Measurements from ENCODE around the gene FBLN2. TPM values are rescaled to one million over a fixed set of nuclear protein-coding genes. Genes with fewer than 3 reads are reported as not detected.
"Not testable (repeated sequence)": the region's sequence is repeated elsewhere in the genome, so short reads cannot be mapped to it uniquely, and the experiment has no call there.

The FBLN2 gene
- total RNA-seq (1 to 10 TPM in 1 of 5 experiments, under 1 TPM in 1, not detected in 3; 0.11 to 1.5 TPM), polyA plus RNA-seq (not detected), total RNA-seq (not detected)

GRCh38 chr3:13548696-13549622 lies at the start of gene FBLN2:
Gene FBLN2, plus strand, starts transcription at chr3:13549125. Its CDS starts 21,231 bp downstream, at chr3:13570356.
- intact Hi-C loops (cut with micrococcal nuclease): no loop called here
- Histone ChIP-seq H3K4me1 (ENCODE audit: control insufficient read depth in 2 of 2, insufficient read depth in 2 of 2, low read length in 2 of 2) (peaks cover 0 to 12% of the 10 kb centered on the region in 2 donors), H3K27me3 (ENCODE audit: control insufficient read depth in 2 of 2, insufficient read depth in 2 of 2, low read length in 2 of 2) (peaks cover 0 to 7% of the 10 kb centered on the region in 2 donors), H3K27ac (ENCODE audit: low read depth, low read length) (no peak within 1 kb of the TSS), H3K4me3 (ENCODE audit: low read length) (no peak within 1 kb of the TSS), H3K9me3 (ENCODE audit: control insufficient read depth in 2 of 3, low read length in 3 of 3) (no peaks in the 10 kb centered on the region), H3K36me3 (ENCODE audit: control insufficient read depth in 2 of 3, insufficient read depth in 3 of 3, low read length in 3 of 3) (no peaks in the 10 kb centered on the region)
- Mint-ChIP-seq H3K27me3 (peaks cover 35 to 59% (median 52%) of the 10 kb centered on the region in 5 donors), H3K4me3 (peak within 1 kb of the TSS; percentile 52 to 90 (median 78)), H3K27ac (peak within 1 kb of the TSS in 3 of 9 donors; percentile 15 to 71 (median 45)), H3K9me3 (peaks cover 0 to 3% (median 0%) of the 10 kb centered on the region in 11 donors), H3K36me3 (peaks cover 0 to 5% (median 3%) of the 10 kb centered on the region in 5 donors), H3K4me1 (peaks cover 21 to 33% (median 28%) of the 10 kb centered on the region in 7 donors)
- ChIA-PET CTCF (no interaction called here), POLR2A (no interaction called here)
- peak in 4 of 9 donors; percentile 6 to 49 (median 22) for DNase-seq
- peak; percentile 56 for ATAC-seq

- H3K9me3 ChIP-seq (ENCODE audit: control insufficient read depth in 2 of 3, low read length in 3 of 3); H3K36me3 Mint-ChIP-seq; H3K27me3 Mint-ChIP-seq; intact Hi-C loops (cut with micrococcal nuclease); DNase-seq; H3K36me3 ChIP-seq (ENCODE audit: control insufficient read depth in 2 of 3, insufficient read depth in 3 of 3, low read length in 3 of 3); H3K27me3 ChIP-seq (ENCODE audit: control insufficient read depth in 2 of 2, insufficient read depth in 2 of 2, low read length in 2 of 2); H3K27ac Mint-ChIP-seq; H3K4me3 ChIP-seq (ENCODE audit: low read length); H3K4me1 ChIP-seq (ENCODE audit: control insufficient read depth in 2 of 2, insufficient read depth in 2 of 2, low read length in 2 of 2); H3K27ac ChIP-seq (ENCODE audit: low read depth, low read length); H3K4me1 Mint-ChIP-seq; H3K4me3 Mint-ChIP-seq; ATAC-seq; H3K9me3 Mint-ChIP-seq: not testable (repeated sequence)
- POLR2A ChIA-PET: interaction anchor here (1.2 kb wide), 1 partner anchor 20 kb away, joined by 4 read pairs; the partner anchor contains the start of gene HDAC11
- CTCF ChIA-PET: interaction anchor here (7.3 kb wide), 1 partner anchor 151 kb away, joined by 135 read pairs; no protein-coding TSS in a partner anchor
Observed at GRCh38 chr3:13499246-13499645, 49.7 kb upstream of the FBLN2 start.

GRCh38 chr3:13500133-13500885 lies 48.6 kb upstream of the FBLN2 start:
- H3K27ac Mint-ChIP-seq: no peak overlapping the region
- DNase-seq: no peak
- no peak for ATAC-seq

GRCh38 chr3:13501056-13501455 lies 47.9 kb upstream of the FBLN2 start:
- CTCF ChIA-PET: interaction anchor here (7.3 kb wide), 1 partner anchor 149 kb away, joined by 135 read pairs; no protein-coding TSS in a partner anchor
- POLR2A ChIA-PET: no interaction called here
- H3K27ac Mint-ChIP-seq: no peak overlapping the region
- peaks cover 0 to 7% (median 0%) of the 10 kb centered on the region in 7 donors for H3K4me1 Mint-ChIP-seq
- H3K27ac ChIP-seq (ENCODE audit: low read depth, low read length): no peak overlapping the region
- no peaks in the 10 kb centered on the region for H3K9me3 ChIP-seq (ENCODE audit: control insufficient read depth in 2 of 3, low read length in 3 of 3)
- ATAC-seq (no peak), DNase-seq (no peak)
- no peaks in the 10 kb centered on the region for H3K27me3 Mint-ChIP-seq
- intact Hi-C loops (cut with micrococcal nuclease): no loop called here
- H3K9me3 Mint-ChIP-seq: no peaks in the 10 kb centered on the region
- H3K36me3 Mint-ChIP-seq: peaks cover 0 to 3% (median 0%) of the 10 kb centered on the region in 5 donors
- no peak overlapping the region for H3K4me3 Mint-ChIP-seq
- no peaks in the 10 kb centered on the region for H3K36me3 ChIP-seq (ENCODE audit: control insufficient read depth in 2 of 3, insufficient read depth in 3 of 3, low read length in 3 of 3)
- H3K27me3 ChIP-seq (ENCODE audit: control insufficient read depth in 2 of 2, insufficient read depth in 2 of 2, low read length in 2 of 2): no peaks in the 10 kb centered on the region
- H3K4me1 ChIP-seq (ENCODE audit: control insufficient read depth in 2 of 2, insufficient read depth in 2 of 2, low read length in 2 of 2): no peaks in the 10 kb centered on the region
- H3K4me3 ChIP-seq (ENCODE audit: low read length): no peak overlapping the region

More at GRCh38 chr3:13500133-13500885, 48.6 kb upstream of the FBLN2 start:
- peaks cover 0 to 3% (median 0%) of the 10 kb centered on the region in 5 donors for H3K36me3 Mint-ChIP-seq
- intact Hi-C loops (cut with micrococcal nuclease): no loop called here
- H3K27me3 Mint-ChIP-seq: no peaks in the 10 kb centered on the region
- Histone ChIP-seq H3K4me3 (ENCODE audit: low read length) (no peak overlapping the region), H3K27me3 (ENCODE audit: control insufficient read depth in 2 of 2, insufficient read depth in 2 of 2, low read length in 2 of 2) (no peaks in the 10 kb centered on the region), H3K9me3 (ENCODE audit: control insufficient read depth in 2 of 3, low read length in 3 of 3) (no peaks in the 10 kb centered on the region), H3K4me1 (ENCODE audit: control insufficient read depth in 2 of 2, insufficient read depth in 2 of 2, low read length in 2 of 2) (no peaks in the 10 kb centered on the region), H3K27ac (ENCODE audit: low read depth, low read length) (no peak overlapping the region), H3K36me3 (ENCODE audit: control insufficient read depth in 2 of 3, insufficient read depth in 3 of 3, low read length in 3 of 3) (no peaks in the 10 kb centered on the region)
- POLR2A ChIA-PET: no interaction called here
- no peak overlapping the region for H3K4me3 Mint-ChIP-seq
- H3K4me1 Mint-ChIP-seq: peaks cover 0 to 7% (median 0%) of the 10 kb centered on the region in 7 donors
- no peaks in the 10 kb centered on the region for H3K9me3 Mint-ChIP-seq
- CTCF ChIA-PET: interaction anchor here (0.6 to 7.3 kb wide), 3 partner anchors 150 to 385 kb away, joined by 3 to 135 read pairs (median 3); no protein-coding TSS in a partner anchor

- no peaks in the 10 kb centered on the region for H3K9me3 ChIP-seq (ENCODE audit: control insufficient read depth in 2 of 3, low read length in 3 of 3)
- ATAC-seq (no peak), DNase-seq (no peak)
- ChIA-PET CTCF (interaction anchor here (1.2 kb wide), 1 partner anchor 147 kb away, joined by 3 read pairs; no protein-coding TSS in a partner anchor), POLR2A (no interaction called here)
- no peak overlapping the region for H3K27ac ChIP-seq (ENCODE audit: low read depth, low read length)
- intact Hi-C loops (cut with micrococcal nuclease): no loop called here
- no peaks in the 10 kb centered on the region for H3K27me3 ChIP-seq (ENCODE audit: control insufficient read depth in 2 of 2, insufficient read depth in 2 of 2, low read length in 2 of 2)
- no peak overlapping the region for H3K27ac Mint-ChIP-seq
- H3K4me3 ChIP-seq (ENCODE audit: low read length): no peak overlapping the region
- no peaks in the 10 kb centered on the region for H3K36me3 ChIP-seq (ENCODE audit: control insufficient read depth in 2 of 3, insufficient read depth in 3 of 3, low read length in 3 of 3)
- H3K4me1 ChIP-seq (ENCODE audit: control insufficient read depth in 2 of 2, insufficient read depth in 2 of 2, low read length in 2 of 2): no peaks in the 10 kb centered on the region
- H3K4me3 Mint-ChIP-seq: no peak overlapping the region
- peaks cover 0 to 3% (median 0%) of the 10 kb centered on the region in 7 donors for H3K4me1 Mint-ChIP-seq
- no peaks in the 10 kb centered on the region for H3K9me3 Mint-ChIP-seq
- no peaks in the 10 kb centered on the region for H3K27me3 Mint-ChIP-seq
- peaks cover 0 to 3% (median 0%) of the 10 kb centered on the region in 5 donors for H3K36me3 Mint-ChIP-seq
Observed at GRCh38 chr3:13501521-13501920, 47.4 kb upstream of the FBLN2 start.

- CTCF ChIA-PET: interaction anchor here (1.2 kb wide), 1 partner anchor 146 kb away, joined by 3 read pairs; no protein-coding TSS in a partner anchor
- H3K9me3 Mint-ChIP-seq: no peaks in the 10 kb centered on the region
- ATAC-seq (no peak), DNase-seq (no peak)
- H3K36me3 Mint-ChIP-seq: peaks cover 0 to 3% (median 0%) of the 10 kb centered on the region in 5 donors
- no peak overlapping the region for H3K4me3 ChIP-seq (ENCODE audit: low read length)
- no peak overlapping the region for H3K27ac ChIP-seq (ENCODE audit: low read depth, low read length)
- POLR2A ChIA-PET: no interaction called here
- H3K9me3 ChIP-seq (ENCODE audit: control insufficient read depth in 2 of 3, low read length in 3 of 3): no peaks in the 10 kb centered on the region
- intact Hi-C loops (cut with micrococcal nuclease): no loop called here
- peaks cover 0 to 3% (median 0%) of the 10 kb centered on the region in 7 donors for H3K4me1 Mint-ChIP-seq
- H3K27me3 Mint-ChIP-seq: no peaks in the 10 kb centered on the region
- no peaks in the 10 kb centered on the region for H3K27me3 ChIP-seq (ENCODE audit: control insufficient read depth in 2 of 2, insufficient read depth in 2 of 2, low read length in 2 of 2)
- H3K4me3 Mint-ChIP-seq: no peak overlapping the region
- H3K4me1 ChIP-seq (ENCODE audit: control insufficient read depth in 2 of 2, insufficient read depth in 2 of 2, low read length in 2 of 2): no peaks in the 10 kb centered on the region
- H3K27ac Mint-ChIP-seq: no peak overlapping the region
- H3K36me3 ChIP-seq (ENCODE audit: control insufficient read depth in 2 of 3, insufficient read depth in 3 of 3, low read length in 3 of 3): no peaks in the 10 kb centered on the region
Observed at GRCh38 chr3:13501958-13502790, 46.8 kb upstream of the FBLN2 start.
